ENCODE results near the gene TSPOAP1.

TSPOAP1 gene

GRCh38 chr17:58304750-58305486 is 23.7 kb downstream of the TSPOAP1 start:
- DNase-seq (ENCODE audit: low read depth in 1 of 2, low spot score in 1 of 2) = no peak

GRCh38 chr17:58303971-58304749 is 24.4 kb downstream of the TSPOAP1 start:
- DNase-seq (ENCODE audit: low read depth in 1 of 2, low spot score in 1 of 2) = peak in 1 of 2 donors; percentile 58

- no peak for DNase-seq (ENCODE audit: low read depth in 1 of 2, low spot score in 1 of 2)
These were observed 25.5 kb downstream of the TSPOAP1 start for GRCh38 chr17:58302919-58303585.

- DNase-seq (ENCODE audit: low read depth in 1 of 2, low spot score in 1 of 2) = no peak
These were observed 26.2 kb downstream of the TSPOAP1 start for GRCh38 chr17:58302171-58302918.

GRCh38 chr17:58301504-58302150 is 27.0 kb downstream of the TSPOAP1 start:
- DNase-seq (ENCODE audit: low read depth in 1 of 2, low spot score in 1 of 2) = no peak

GRCh38 chr17:58300336-58300735 is 28.3 kb downstream of the TSPOAP1 start:
- DNase-seq (ENCODE audit: low read depth in 1 of 2, low spot score in 1 of 2) = no peak

GRCh38 chr17:58294034-58294433 is 34.6 kb downstream of the TSPOAP1 start:
- no peak for DNase-seq (ENCODE audit: low read depth in 1 of 2, low spot score in 1 of 2)

- DNase-seq (ENCODE audit: low read depth in 1 of 2, low spot score in 1 of 2) = no peak
These were observed 37.3 kb downstream of the TSPOAP1 start for GRCh38 chr17:58291246-58291645.

- DNase-seq (ENCODE audit: low read depth in 1 of 2, low spot score in 1 of 2) = no peak
These were observed 38.7 kb downstream of the TSPOAP1 start for GRCh38 chr17:58289869-58290268.

- no peak for DNase-seq (ENCODE audit: low read depth in 1 of 2, low spot score in 1 of 2)
These were observed 43.2 kb downstream of the TSPOAP1 start for GRCh38 chr17:58285422-58285810.

GRCh38 chr17:58284613-58285421 is 43.8 kb downstream of the TSPOAP1 start:
- DNase-seq (ENCODE audit: low read depth in 1 of 2, low spot score in 1 of 2) = no peak

GRCh38 chr17:58283674-58284612 is 44.7 kb downstream of the TSPOAP1 start:
- DNase-seq (ENCODE audit: low read depth in 1 of 2, low spot score in 1 of 2) = no peak

- no peak for DNase-seq (ENCODE audit: low read depth in 1 of 2, low spot score in 1 of 2)
These were observed 46.2 kb downstream of the TSPOAP1 start for GRCh38 chr17:58282442-58282841.

- DNase-seq (ENCODE audit: low read depth in 1 of 2, low spot score in 1 of 2) = no peak
These were observed 47.0 kb downstream of the TSPOAP1 start for GRCh38 chr17:58281511-58282011.

- DNase-seq (ENCODE audit: low read depth in 1 of 2, low spot score in 1 of 2) = no peak
These were observed 47.9 kb downstream of the TSPOAP1 start, which contains the start of gene MPO for GRCh38 chr17:58280480-58281217. Gene MPO, minus strand, starts transcription at chr17:58280935. Its CDS starts 177 bp downstream, at chr17:58280758.

GRCh38 chr17:58279736-58280479 is 48.7 kb downstream of the TSPOAP1 start:
- DNase-seq (ENCODE audit: low read depth in 1 of 2, low spot score in 1 of 2) = no peak
